ENCODE measurements around the gene SYNGR2. TPM values are rescaled to one million over a fixed set of nuclear protein-coding genes. Genes with fewer than 3 reads are reported as not detected.

The SYNGR2 gene
- total and polyA plus RNA-seq, 9 of the 15 experiments (the other 6 are each of a cell fraction or from before 2014, with no cell fraction given) = 1.4 to 173 (median 87.8) TPM

DNA sequence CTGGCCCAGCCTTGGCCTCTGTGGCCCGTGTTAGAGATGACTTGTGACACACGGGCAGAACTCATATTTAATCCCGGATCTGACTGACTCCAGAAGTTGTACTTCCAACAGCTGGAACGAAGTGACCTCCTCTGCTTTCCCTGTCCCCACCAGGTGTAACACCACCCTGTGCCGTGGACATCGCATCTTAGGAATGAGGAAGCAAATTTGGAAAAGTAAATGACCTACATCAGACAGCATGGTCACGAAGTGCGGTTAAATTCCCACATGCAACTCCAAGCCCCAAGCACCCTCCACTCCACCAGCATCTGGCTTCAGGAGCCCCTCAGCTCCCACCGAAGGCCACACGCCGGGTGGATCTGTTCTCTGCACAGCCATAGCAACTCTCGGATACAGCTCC is 15.5 kb downstream of the SYNGR2 start:
- Histone ChIP-seq H3K4me1 (replicated peaks in 1 of 2; ENCODE audit: control insufficient read depth in 2 of 2, insufficient read depth in 2 of 2, low read length in 2 of 2) (peaks cover 21 to 38% of the 10 kb centered on the region in 2 experiments), H3K27me3 (ENCODE audit: control insufficient read depth in 2 of 2, insufficient read depth in 2 of 2, low read length in 2 of 2) (no peaks in the 10 kb centered on the region), H2AFZ (ENCODE audit: low read depth, low read length) (no peak overlapping the region), H3K4me3 (no peak overlapping the region), H3K9ac (ENCODE audit: insufficient read depth in 1 of 2, low read depth in 2 of 2, low read length in 2 of 2) (peak overlapping the region in 1 of 2 experiments; percentile 99; a peak in 2 of 4 replicates), H3K36me3 (ENCODE audit: control insufficient read depth, insufficient read depth, low read length) (peaks cover 71% of the 10 kb centered on the region; the same call in 2 of the 3 replicates), H3K9me3 (replicated peaks; ENCODE audit: control insufficient read depth, insufficient read depth, low read depth, low read length) (no peaks in the 10 kb centered on the region), H3K27ac (ENCODE audit: extremely low read depth, low read depth, low read length) (no peak overlapping the region), H3K79me2 (ENCODE audit: control insufficient read depth, insufficient read depth, low read length) (peaks cover 64% of the 10 kb centered on the region), H4K20me1 (replicated peaks; ENCODE audit: control insufficient read depth, insufficient read depth, low read length) (peaks cover 14% of the 10 kb centered on the region), H3K9me1 (ENCODE audit: control insufficient read depth, insufficient read depth, low read length) (no peaks in the 10 kb centered on the region), H3K4me2 (ENCODE audit: insufficient read depth, low read length) (no peak overlapping the region; the same call in 1 of the 2 replicates)
- no peak for ATAC-seq
- in situ Hi-C loops (cut with MboI) = no loop called here
- TF ChIP-seq, protein P1, sequence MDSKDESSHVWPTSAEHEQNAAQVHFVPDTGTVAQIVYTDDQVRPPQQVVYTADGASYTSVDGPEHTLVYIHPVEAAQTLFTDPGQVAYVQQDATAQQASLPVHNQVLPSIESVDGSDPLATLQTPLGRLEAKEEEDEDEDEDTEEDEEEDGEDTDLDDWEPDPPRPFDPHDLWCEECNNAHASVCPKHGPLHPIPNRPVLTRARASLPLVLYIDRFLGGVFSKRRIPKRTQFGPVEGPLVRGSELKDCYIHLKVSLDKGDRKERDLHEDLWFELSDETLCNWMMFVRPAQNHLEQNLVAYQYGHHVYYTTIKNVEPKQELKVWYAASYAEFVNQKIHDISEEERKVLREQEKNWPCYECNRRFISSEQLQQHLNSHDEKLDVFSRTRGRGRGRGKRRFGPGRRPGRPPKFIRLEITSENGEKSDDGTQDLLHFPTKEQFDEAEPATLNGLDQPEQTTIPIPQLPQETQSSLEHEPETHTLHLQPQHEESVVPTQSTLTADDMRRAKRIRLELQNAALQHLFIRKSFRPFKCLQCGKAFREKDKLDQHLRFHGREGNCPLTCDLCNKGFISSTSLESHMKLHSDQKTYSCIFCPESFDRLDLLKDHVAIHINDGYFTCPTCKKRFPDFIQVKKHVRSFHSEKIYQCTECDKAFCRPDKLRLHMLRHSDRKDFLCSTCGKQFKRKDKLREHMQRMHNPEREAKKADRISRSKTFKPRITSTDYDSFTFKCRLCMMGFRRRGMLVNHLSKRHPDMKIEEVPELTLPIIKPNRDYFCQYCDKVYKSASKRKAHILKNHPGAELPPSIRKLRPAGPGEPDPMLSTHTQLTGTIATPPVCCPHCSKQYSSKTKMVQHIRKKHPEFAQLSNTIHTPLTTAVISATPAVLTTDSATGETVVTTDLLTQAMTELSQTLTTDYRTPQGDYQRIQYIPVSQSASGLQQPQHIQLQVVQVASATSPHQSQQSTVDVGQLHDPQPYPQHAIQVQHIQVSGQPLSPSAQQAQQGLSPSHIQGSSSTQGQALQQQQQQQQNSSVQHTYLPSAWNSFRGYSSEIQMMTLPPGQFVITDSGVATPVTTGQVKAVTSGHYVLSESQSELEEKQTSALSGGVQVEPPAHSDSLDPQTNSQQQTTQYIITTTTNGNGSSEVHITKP (IDR thresholded peaks at IDR 0.05; ENCODE audit: partially characterized antibody) = no peak
- TF ChIP-seq KDM5B (IDR thresholded peaks at IDR 0.05; ENCODE audit: insufficient replicate concordance, low read depth, low read length) (peak; percentile 48), POLR2AphosphoS5 (IDR thresholded peaks at IDR 0.05; ENCODE audit: control insufficient read depth, insufficient read depth, low read depth, low read length) (peak; percentile 26; the same call in 1 of the 2 replicates)
- no peak for FAIRE-seq
- 84% methylated on average over 12 of the region's 12 CpGs for WGBS (ENCODE audit: insufficient coverage, low coverage, missing lambda C conversion rate)
- intact Hi-C loops (cut with micrococcal nuclease) = no loop called here
- ChIA-PET CTCF (ENCODE audit: low intra/inter-chr PET ratio) (no interaction called here), POLR2A (interaction anchor here (0.6 to 2.3 kb wide), 9 partner anchors 8 to 391 kb away, joined by 3 to 14 read pairs (median 4); no protein-coding TSS in a partner anchor)
- DNase-seq (ENCODE audit: extremely low read depth in 1 of 4, low spot score in 3 of 4) = no peak
- no TSS peak for BruUV-seq (replicated peaks)

Data from K562 (cell line).